A673 (cell line): ENCODE data around the gene AQP4. TPM values are rescaled to one million over a fixed set of nuclear protein-coding genes. Genes with fewer than 3 reads are reported as not detected.

Experiments
- BruUV-seq: library from RNA; stranded (reverse); fragments of 400-500 nt; replicated peaks from 2 replicates; lab custom pipeline; 2021; lab: Mats Ljungman, UMichigan
- CTCF ChIA-PET: fragments of 300-600 bp; sonication (Branson Sonifier 250); formaldehyde crosslinking; loops from one replicate; lab custom pipeline; 2022; ENCODE audit warnings: antibody characterized with exemption; lab: Charles Lee
- POLR2A ChIA-PET: fragments of 300-600 bp; sonication (Branson Sonifier 250); formaldehyde crosslinking; loops from one replicate; lab custom pipeline; 2022; ENCODE audit warnings: antibody characterized with exemption; ENCODE audit not compliant: low non-redundant PET; lab: Charles Lee
- DNase-seq: peaks from one replicate; pipeline ENCODE4 v3.0.0-alpha.2; 2015; ENCODE audit warnings: low spot score
- H3K27ac ChIP-seq: fragments of 200-600 bp; sonication (generic); 2 replicates; pipeline ENCODE4 v1.5.1; 2016; ENCODE audit warnings: mixed run types, low read depth, mild to moderate bottlenecking, mixed read lengths, antibody characterized with exemption, low read length; ENCODE audit not compliant: poor library complexity, severe bottlenecking
- H3K27me3 ChIP-seq: fragments of 200-600 bp; sonication (generic); replicated peaks from 2 replicates; pipeline ENCODE4 v1.6.1; 2017; ENCODE audit warnings: mixed run types, low read depth, mild to moderate bottlenecking, mixed read lengths, antibody characterized with exemption, low read length; ENCODE audit not compliant: insufficient read depth, poor library complexity
- H3K36me3 ChIP-seq: fragments of 200-600 bp; sonication (generic); 2 replicates; pipeline ENCODE4 v1.6.1; 2016; ENCODE audit warnings: mixed run types, mild to moderate bottlenecking, mixed read lengths, antibody characterized with exemption, low read length; ENCODE audit not compliant: insufficient read depth, poor library complexity, severe bottlenecking
- H3K4me1 ChIP-seq: fragments of 200-600 bp; sonication (generic); 2 replicates; pipeline ENCODE4 v1.6.1; 2017; ENCODE audit warnings: mixed run types, mild to moderate bottlenecking, mixed read lengths, antibody characterized with exemption, low read length; ENCODE audit not compliant: insufficient read depth, poor library complexity, severe bottlenecking
- H3K4me3 ChIP-seq: fragments of 200-600 bp; sonication (generic); 2 replicates; pipeline ENCODE4 v1.5.1; 2016; ENCODE audit warnings: low read depth, mixed run types, mild to moderate bottlenecking, mixed read lengths, low read length; ENCODE audit not compliant: poor library complexity, severe bottlenecking
- H3K9me3 ChIP-seq: fragments of 200-600 bp; sonication (generic); 2 replicates; pipeline ENCODE4 v1.6.1; 2016; ENCODE audit warnings: mixed run types, low read depth, mild to moderate bottlenecking, mixed read lengths, antibody characterized with exemption, low read length; ENCODE audit not compliant: poor library complexity, severe bottlenecking
- CTCF ChIP-seq: fragments of 300-800, 200-600 bp; sonication (generic); conservative IDR thresholded peaks from 2 replicates; pipeline ENCODE4 v1.5.1; 2017; ENCODE audit warnings: low read depth, mild to moderate bottlenecking, antibody characterized with exemption, low read length, moderate library complexity, mixed read lengths
- EZH2 ChIP-seq: fragments of 200-600 bp; sonication (generic); IDR thresholded peaks from 2 replicates; pipeline ENCODE4 v1.6.1; 2017; ENCODE audit warnings: borderline replicate concordance, low read depth, mild to moderate bottlenecking, mixed read lengths, antibody characterized with exemption, low read length; ENCODE audit not compliant: poor library complexity, severe bottlenecking
- intact Hi-C: fragments of 100-400 bp; cut with micrococcal nuclease; formaldehyde crosslinking; loops from one replicate; pipeline ENCODE4 v1.10.0; 2022; ENCODE audit not compliant: unreplicated experiment
- total RNA-seq: library from RNA; stranded (reverse); gene quantifications from 2 replicates; pipeline ENCODE4 v1.2.3, GENCODE V29; 2021

Gene AQP4
- total RNA-seq, 1 experiment from 2014 or later: not detected

- intact Hi-C loops: no loop called here
- POLR2A ChIA-PET: no interaction called here
- DNase-seq: no peak
- TF ChIP-seq EZH2 (no peak), CTCF (no peak)
- no peaks in the 10 kb centered on the region for H3K4me1 ChIP-seq
- no peaks in the 10 kb centered on the region for H3K27me3 ChIP-seq
- H3K4me3 ChIP-seq: no peak overlapping the region
- CTCF ChIA-PET: no interaction called here
- H3K9me3 ChIP-seq: no peaks in the 10 kb centered on the region
- H3K27ac ChIP-seq: no peak overlapping the region
- BruUV-seq: no TSS peak
- H3K36me3 ChIP-seq: no peaks in the 10 kb centered on the region
These were observed 24.5 kb downstream of the AQP4 start for GRCh38 chr18:26840965-26841364.

GRCh38 chr18:26839609-26840008, 25.9 kb downstream of the AQP4 start:
- H3K9me3 ChIP-seq: no peaks in the 10 kb centered on the region
- DNase-seq: no peak
- no peak overlapping the region for H3K4me3 ChIP-seq
- intact Hi-C loops: no loop called here
- H3K36me3 ChIP-seq: no peaks in the 10 kb centered on the region
- H3K27me3 ChIP-seq: no peaks in the 10 kb centered on the region
- H3K27ac ChIP-seq: no peak overlapping the region
- TF ChIP-seq EZH2 (no peak), CTCF (no peak)
- POLR2A ChIA-PET: no interaction called here
- CTCF ChIA-PET: no interaction called here
- H3K4me1 ChIP-seq: no peaks in the 10 kb centered on the region
- BruUV-seq: no TSS peak

- CTCF ChIA-PET: no interaction called here
- Histone ChIP-seq H3K9me3 (no peaks in the 10 kb centered on the region), H3K4me1 (no peaks in the 10 kb centered on the region), H3K27ac (no peak overlapping the region), H3K4me3 (no peak overlapping the region), H3K27me3 (no peaks in the 10 kb centered on the region), H3K36me3 (no peaks in the 10 kb centered on the region)
- no TSS peak for BruUV-seq
- TF ChIP-seq CTCF (no peak), EZH2 (no peak)
- intact Hi-C loops: no loop called here
- POLR2A ChIA-PET: no interaction called here
- DNase-seq: no peak
These were observed 33.2 kb downstream of the AQP4 start for GRCh38 chr18:26832302-26832701.
